Suprapubic skin (tissue), 4 donors: Measurements from ENCODE around the gene ZBTB48. TPM values are rescaled to one million over a fixed set of nuclear protein-coding genes. Genes with fewer than 3 reads are reported as not detected.
A peak's percentile ranks its signal among the peaks of the same experiment; 100 is the strongest.

Source experiments
- DNase-seq, 2 donors: peaks; one replicate each; pipeline ENCODE4 v3.0.0-alpha.2; 2019; ENCODE audit warnings: low spot score in 2 of 2
- H3K27ac ChIP-seq: fragments of 200-600 bp; sonication (generic); one replicate; pipeline ENCODE4 v1.5.1; 2019
- H3K27me3 ChIP-seq: fragments of 200-600 bp; sonication (generic); one replicate; pipeline ENCODE4 v1.5.1; 2019
- H3K36me3 ChIP-seq: fragments of 200-600 bp; sonication (generic); one replicate; pipeline ENCODE4 v1.5.1; 2019
- H3K4me1 ChIP-seq: fragments of 200-600 bp; sonication (generic); one replicate; pipeline ENCODE4 v1.5.1; 2019
- H3K4me3 ChIP-seq: fragments of 200-600 bp; sonication (generic); one replicate; pipeline ENCODE4 v1.5.1; 2019; ENCODE audit warnings: mild to moderate bottlenecking
- H3K9me3 ChIP-seq: fragments of 200-600 bp; sonication (generic); one replicate; pipeline ENCODE4 v1.5.1; 2019
- CTCF ChIP-seq, 2 donors: fragments of 200-600 bp in 1 of 2; fragments of 450-650 bp in 1 of 2; sonication (generic) in 1 of 2; IDR thresholded peaks; one replicate each; pipeline ENCODE4 v1.5.1; 2016 to 2019; ENCODE audit warnings: antibody characterized with exemption in 2 of 2, mild to moderate bottlenecking in 1 of 2, moderate library complexity in 1 of 2
- EP300 ChIP-seq: sonication (generic); formaldehyde crosslinking; IDR thresholded peaks from one replicate; pipeline ENCODE4 v1.6.1; 2017; ENCODE audit warnings: antibody characterized with exemption
- POLR2A ChIP-seq, 2 donors: fragments of 450-650 bp; IDR thresholded peaks; one replicate each; pipeline ENCODE4 v1.6.1; 2017; ENCODE audit warnings: antibody characterized with exemption in 2 of 2, mild to moderate bottlenecking in 2 of 2, moderate library complexity in 2 of 2
- POLR2AphosphoS5 ChIP-seq, 3 donors: sonication (generic); formaldehyde crosslinking; IDR thresholded peaks; one replicate each; pipeline ENCODE4 v1.6.1; 2017; ENCODE audit warnings: antibody characterized with exemption in 3 of 3
- WGBS: methylation state at CpG from one replicate; pipeline ENCODE4 v1.1.5; 2018; 5-methylcytosine and 5-hydroxymethylcytosine counted together
- total RNA-seq, 4 donors: library from RNA; depleted of rRNA; stranded (reverse); fragments of >200 nt; gene quantifications; one replicate each; pipeline ENCODE4 v1.1.0, GENCODE V29; 2016

ZBTB48 gene
- total RNA-seq, 4 donors from 2014 or later: 17.8 to 26.7 (median 21.6) TPM

- Histone ChIP-seq H3K9me3 (no peaks in the 10 kb centered on the region), H3K36me3 (peaks cover 65% of the 10 kb centered on the region), H3K4me1 (peaks cover 17% of the 10 kb centered on the region), H3K27me3 (no peaks in the 10 kb centered on the region), H3K27ac (no peak overlapping the region), H3K4me3 (no peak overlapping the region)
- TF ChIP-seq EP300: no peak
- TF ChIP-seq POLR2AphosphoS5 (IDR thresholded peaks at IDR 0.05): no peak
- TF ChIP-seq POLR2A (IDR thresholded peaks at IDR 0.05): no peak
- no peak for TF ChIP-seq CTCF (IDR thresholded peaks at IDR 0.05)
- 86% methylated on average over 12 of the region's 12 CpGs for WGBS
- no peak for DNase-seq
Measured at GRCh38 chr1:6628971-6629479, 49.2 kb downstream of the ZBTB48 start.

GRCh38 chr1:6630027-6630426 lies 50.2 kb downstream of the ZBTB48 start:
- H3K4me1 ChIP-seq: peaks cover 11% of the 10 kb centered on the region
- TF ChIP-seq EP300 (no peak), POLR2A (IDR thresholded peaks at IDR 0.05) (no peak), CTCF (IDR thresholded peaks at IDR 0.05) (no peak), POLR2AphosphoS5 (IDR thresholded peaks at IDR 0.05) (no peak)
- no peaks in the 10 kb centered on the region for H3K27me3 ChIP-seq
- 94% methylated on average over 8 of the region's 8 CpGs for whole genome bisulfite sequencing
- no peaks in the 10 kb centered on the region for H3K9me3 ChIP-seq
- H3K4me3 ChIP-seq: no peak overlapping the region
- H3K27ac ChIP-seq: no peak overlapping the region
- peaks cover 71% of the 10 kb centered on the region for H3K36me3 ChIP-seq
- DNase-seq: no peak

- no peaks in the 10 kb centered on the region for H3K9me3 ChIP-seq
- TF ChIP-seq POLR2A (IDR thresholded peaks at IDR 0.05): no peak
- TF ChIP-seq EP300: no peak
- TF ChIP-seq CTCF (IDR thresholded peaks at IDR 0.05): no peak
- TF ChIP-seq POLR2AphosphoS5 (IDR thresholded peaks at IDR 0.05): no peak
- no peak for DNase-seq
- no peak overlapping the region for H3K4me3 ChIP-seq
- H3K27me3 ChIP-seq: no peaks in the 10 kb centered on the region
- 95% methylated on average over 8 of the region's 8 CpGs for WGBS
- peaks cover 8% of the 10 kb centered on the region for H3K4me1 ChIP-seq
- peaks cover 81% of the 10 kb centered on the region for H3K36me3 ChIP-seq
- H3K27ac ChIP-seq: no peak overlapping the region
Measured at GRCh38 chr1:6631058-6631457, 51.3 kb downstream of the ZBTB48 start.

- DNase-seq: no peak
- TF ChIP-seq CTCF (IDR thresholded peaks at IDR 0.05) (no peak), EP300 (no peak)
- peaks cover 93% of the 10 kb centered on the region for H3K36me3 ChIP-seq
- peaks cover 3% of the 10 kb centered on the region for H3K4me1 ChIP-seq
- no peak overlapping the region for H3K27ac ChIP-seq
- no peak overlapping the region for H3K4me3 ChIP-seq
- H3K9me3 ChIP-seq: no peaks in the 10 kb centered on the region
- WGBS: 90% methylated on average over 19 of the region's 30 CpGs
- no peaks in the 10 kb centered on the region for H3K27me3 ChIP-seq
Measured at GRCh38 chr1:6632588-6633514, 53.1 kb downstream of the ZBTB48 start.

GRCh38 chr1:6634371-6635052 lies 54.7 kb downstream of the ZBTB48 start:
- Histone ChIP-seq H3K27ac (no peak overlapping the region), H3K4me1 (peaks cover 5% of the 10 kb centered on the region), H3K4me3 (no peak overlapping the region), H3K36me3 (peaks cover 83% of the 10 kb centered on the region), H3K27me3 (no peaks in the 10 kb centered on the region), H3K9me3 (no peaks in the 10 kb centered on the region)
- TF ChIP-seq EP300: no peak
- no peak for TF ChIP-seq POLR2AphosphoS5 (IDR thresholded peaks at IDR 0.05)
- TF ChIP-seq POLR2A (IDR thresholded peaks at IDR 0.05): no peak
- TF ChIP-seq CTCF (IDR thresholded peaks at IDR 0.05): peak in 1 of 2 donors; percentile 39
- 80% methylated on average over 13 of the region's 29 CpGs for WGBS
- no peak for DNase-seq
